ENCODE measurements around the gene CXCL12. TPM values are rescaled to one million over a fixed set of nuclear protein-coding genes. Genes with fewer than 3 reads are reported as not detected.

The CXCL12 gene
- total and polyA plus RNA-seq, 2 of the 13 experiments (the other 11 are each of a cell fraction or from before 2014, with no cell fraction given) = not detected

- no peaks in the 10 kb centered on the region for H3K9me3 ChIP-seq (ENCODE audit: low read length)
- H3K27me3 ChIP-seq (ENCODE audit: control insufficient read depth in 1 of 2, insufficient read depth in 2 of 2, low read length in 2 of 2) = peaks cover 4 to 8% of the 10 kb centered on the region in 2 experiments; a peak in 4 of 5 replicates
- BruUV-seq (replicated peaks) = no TSS peak
- WGBS (ENCODE audit: low lambda C conversion rate) = 81% methylated on average over 47 of the region's 48 CpGs
- no peak overlapping the region for H3K9ac ChIP-seq (ENCODE audit: insufficient read depth, low read depth, low read length)
- DNase-seq (ENCODE audit: low spot score) (no peak), ATAC-seq (no peak), FAIRE-seq (no peak)
- TF ChIP-seq TCF12 (IDR thresholded peaks at IDR 0.05) (no peak), TCF12 (CRISPR knock-in tag; IDR thresholded peaks at IDR 0.05) (no peak), ZNF143 (CRISPR knock-in tag; IDR thresholded peaks at IDR 0.05) (no peak), ZNF343 (CRISPR knock-in tag; IDR thresholded peaks at IDR 0.05) (no peak), ZFP37 (CRISPR knock-in tag; IDR thresholded peaks at IDR 0.05; ENCODE audit: borderline replicate concordance) (no peak), KDM2A (CRISPR knock-in tag; IDR thresholded peaks at IDR 0.05; ENCODE audit: borderline replicate concordance, low read depth) (no peak), CCDC6 (CRISPR knock-in tag; IDR thresholded peaks at IDR 0.05) (no peak), ATRX (CRISPR knock-in tag; IDR thresholded peaks at IDR 0.05; ENCODE audit: borderline replicate concordance) (no peak), AGO2 (optimal IDR thresholded peaks at IDR 0.05; ENCODE audit: low read depth, low read length) (no peak), ZSCAN9 (CRISPR knock-in tag; IDR thresholded peaks at IDR 0.05; ENCODE audit: borderline replicate concordance) (no peak), ZNF251 (CRISPR knock-in tag; IDR thresholded peaks at IDR 0.05) (no peak)
- TF ChIP-seq, protein P1, sequence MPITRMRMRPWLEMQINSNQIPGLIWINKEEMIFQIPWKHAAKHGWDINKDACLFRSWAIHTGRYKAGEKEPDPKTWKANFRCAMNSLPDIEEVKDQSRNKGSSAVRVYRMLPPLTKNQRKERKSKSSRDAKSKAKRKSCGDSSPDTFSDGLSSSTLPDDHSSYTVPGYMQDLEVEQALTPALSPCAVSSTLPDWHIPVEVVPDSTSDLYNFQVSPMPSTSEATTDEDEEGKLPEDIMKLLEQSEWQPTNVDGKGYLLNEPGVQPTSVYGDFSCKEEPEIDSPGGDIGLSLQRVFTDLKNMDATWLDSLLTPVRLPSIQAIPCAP (CRISPR knock-in tag; IDR thresholded peaks at IDR 0.05; ENCODE audit: low read depth) = no peak
- no peaks in the 10 kb centered on the region for H4K20me1 ChIP-seq (ENCODE audit: insufficient read depth, low read length)
- no peaks in the 10 kb centered on the region for H3K4me1 ChIP-seq (ENCODE audit: insufficient read depth, low read length)
- no peaks in the 10 kb centered on the region for H3K36me3 ChIP-seq (replicated peaks in 1 of 2; ENCODE audit: control insufficient read depth in 1 of 2, insufficient read depth in 2 of 2, low read length in 2 of 2)
- intact Hi-C loops (cut with micrococcal nuclease; ENCODE audit: unreplicated experiment) = loop anchor here (10.0 kb wide), 2 partner anchors 460 to 500 kb away; no protein-coding TSS in a partner anchor
- in situ Hi-C loops (cut with HindIII; ENCODE audit: extremely low pct_ligation_motif_present, low pct_unique_long_range_greater_than_20kb) = loop anchor here (5.0 to 10.0 kb wide), 2 partner anchors 500 to 712 kb away; no protein-coding TSS in a partner anchor
- H3K27ac ChIP-seq (ENCODE audit: extremely low read length, insufficient read depth, low read length) = no peak overlapping the region
- no peaks in the 10 kb centered on the region for H3K79me2 ChIP-seq (ENCODE audit: insufficient read depth, low read length)
- H2AFZ ChIP-seq (ENCODE audit: low read length) = no peak overlapping the region
- POLR2A ChIA-PET = no interaction called here
- no peak overlapping the region for H3K4me3 ChIP-seq (replicated peaks in 1 of 3; ENCODE audit: insufficient read depth in 1 of 3, low read depth in 2 of 3, low read length in 3 of 3)
- CTCF ChIA-PET (ENCODE audit: low intra/inter-chr PET ratio, low total read pairs) = no interaction called here
- H3K4me2 ChIP-seq (ENCODE audit: low read depth, low read length) = no peak overlapping the region
These were observed 284 bp downstream of the CXCL12 start for GRCh38 chr10:44384601-44385025.

Data from HepG2 (cell line).